ENCODE results near the gene LSM5. TPM values are rescaled to one million over a fixed set of nuclear protein-coding genes. Genes with fewer than 3 reads are reported as not detected.
A peak's percentile ranks its signal among the peaks of the same experiment; 100 is the strongest.

Gene LSM5
- total RNA-seq, 2 donors from 2014 or later, result 8.2 to 27.2 TPM

DNA sequence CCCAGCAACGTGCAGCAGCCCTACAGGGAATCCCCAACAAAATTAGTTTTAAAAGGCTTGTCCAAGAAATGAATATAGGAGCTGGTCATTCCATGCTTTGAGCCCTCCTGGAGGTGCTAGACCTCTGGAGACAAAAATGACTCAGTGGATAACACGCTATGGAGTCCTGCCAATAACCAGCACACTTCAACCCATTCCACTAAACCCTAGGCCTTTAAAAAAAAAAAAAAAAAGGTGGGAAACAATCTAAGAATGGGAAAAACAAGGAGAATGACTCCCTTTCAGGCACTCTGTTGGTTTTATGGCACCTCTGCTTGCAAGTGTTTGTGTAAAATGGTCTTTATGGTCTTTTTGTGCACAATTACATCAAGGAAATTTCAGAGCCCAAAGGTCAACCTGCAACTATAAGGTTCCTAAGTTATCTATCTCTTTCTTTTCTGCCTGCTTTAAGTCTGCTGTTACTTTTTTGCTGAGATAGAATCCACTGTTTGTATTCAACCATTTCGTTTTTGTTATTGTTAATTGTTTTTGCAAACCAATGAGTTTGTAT is 26.4 kb upstream of the LSM5 start:
- ATAC-seq (no peak), DNase-seq (no peak)
- peak overlapping the region in 1 of 4 donors; percentile 55 for H3K27ac ChIP-seq
- H3K4me3 ChIP-seq, result no peak overlapping the region
- no peaks in the 10 kb centered on the region for H3K36me3 ChIP-seq (replicated peaks in 1 of 2; ENCODE audit: insufficient read depth in 1 of 2, low read depth in 2 of 2)
- peaks cover 15% of the 10 kb centered on the region for H3K4me1 ChIP-seq
- 82 to 91% methylated on average over 3 of the region's 3 CpGs for WGBS, 2 donors
- intact Hi-C loops (cut with DNase I), result no loop called here
- no peaks in the 10 kb centered on the region for H3K27me3 ChIP-seq
- TF ChIP-seq, protein P1, sequence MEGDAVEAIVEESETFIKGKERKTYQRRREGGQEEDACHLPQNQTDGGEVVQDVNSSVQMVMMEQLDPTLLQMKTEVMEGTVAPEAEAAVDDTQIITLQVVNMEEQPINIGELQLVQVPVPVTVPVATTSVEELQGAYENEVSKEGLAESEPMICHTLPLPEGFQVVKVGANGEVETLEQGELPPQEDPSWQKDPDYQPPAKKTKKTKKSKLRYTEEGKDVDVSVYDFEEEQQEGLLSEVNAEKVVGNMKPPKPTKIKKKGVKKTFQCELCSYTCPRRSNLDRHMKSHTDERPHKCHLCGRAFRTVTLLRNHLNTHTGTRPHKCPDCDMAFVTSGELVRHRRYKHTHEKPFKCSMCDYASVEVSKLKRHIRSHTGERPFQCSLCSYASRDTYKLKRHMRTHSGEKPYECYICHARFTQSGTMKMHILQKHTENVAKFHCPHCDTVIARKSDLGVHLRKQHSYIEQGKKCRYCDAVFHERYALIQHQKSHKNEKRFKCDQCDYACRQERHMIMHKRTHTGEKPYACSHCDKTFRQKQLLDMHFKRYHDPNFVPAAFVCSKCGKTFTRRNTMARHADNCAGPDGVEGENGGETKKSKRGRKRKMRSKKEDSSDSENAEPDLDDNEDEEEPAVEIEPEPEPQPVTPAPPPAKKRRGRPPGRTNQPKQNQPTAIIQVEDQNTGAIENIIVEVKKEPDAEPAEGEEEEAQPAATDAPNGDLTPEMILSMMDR (IDR thresholded peaks at IDR 0.05), result no peak
- TF ChIP-seq POLR2A (IDR thresholded peaks at IDR 0.05), result no peak
- no peaks in the 10 kb centered on the region for H3K9me3 ChIP-seq

DNA sequence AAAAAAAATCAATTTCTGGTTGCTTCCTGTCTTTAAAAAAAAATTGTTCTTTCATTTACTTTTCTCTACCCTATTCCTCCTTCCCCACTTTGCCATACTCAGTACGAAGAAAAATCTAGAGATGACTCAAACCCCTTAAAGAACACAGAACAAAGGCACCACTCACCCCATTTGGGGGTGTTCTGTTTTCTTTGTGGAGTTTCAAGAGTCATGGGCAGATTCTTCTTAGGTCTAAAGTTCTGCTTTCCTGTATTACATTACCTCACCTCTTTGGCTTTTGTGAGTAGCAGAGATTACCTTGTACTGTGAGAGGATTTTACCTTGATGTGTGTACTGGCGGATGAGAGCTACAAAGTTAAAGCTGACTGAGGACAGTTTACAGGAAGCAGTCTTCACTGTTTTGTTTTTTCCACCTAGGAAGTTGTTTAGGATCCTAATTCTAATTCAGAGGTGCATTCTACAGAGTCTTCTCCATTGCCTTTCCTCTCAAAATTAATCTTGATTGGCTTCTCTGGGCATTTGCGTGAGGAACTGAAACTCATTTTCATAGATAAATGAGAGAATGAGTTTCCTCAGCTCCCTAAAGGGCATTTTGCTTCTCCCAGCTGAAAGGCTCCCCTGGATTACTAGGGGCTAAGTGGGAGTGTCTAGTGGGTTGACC is 25.8 kb upstream of the LSM5 start:
- ATAC-seq (peak; percentile 77), DNase-seq (no peak)
- Histone ChIP-seq H3K36me3 (replicated peaks in 1 of 2; ENCODE audit: insufficient read depth in 1 of 2, low read depth in 2 of 2) (no peaks in the 10 kb centered on the region), H3K4me1 (peaks cover 15% of the 10 kb centered on the region), H3K4me3 (no peak overlapping the region), H3K9me3 (no peaks in the 10 kb centered on the region), H3K27ac (peak overlapping the region in 2 of 4 donors; percentile 12 to 55), H3K27me3 (no peaks in the 10 kb centered on the region)
- whole genome bisulfite sequencing, 2 donors, result 78 to 84% methylated on average over 3 of the region's 3 CpGs
- no peak for TF ChIP-seq POLR2A (IDR thresholded peaks at IDR 0.05)
- TF ChIP-seq, protein P1 (IDR thresholded peaks at IDR 0.05), result no peak
- intact Hi-C loops (cut with DNase I), result no loop called here

DNA sequence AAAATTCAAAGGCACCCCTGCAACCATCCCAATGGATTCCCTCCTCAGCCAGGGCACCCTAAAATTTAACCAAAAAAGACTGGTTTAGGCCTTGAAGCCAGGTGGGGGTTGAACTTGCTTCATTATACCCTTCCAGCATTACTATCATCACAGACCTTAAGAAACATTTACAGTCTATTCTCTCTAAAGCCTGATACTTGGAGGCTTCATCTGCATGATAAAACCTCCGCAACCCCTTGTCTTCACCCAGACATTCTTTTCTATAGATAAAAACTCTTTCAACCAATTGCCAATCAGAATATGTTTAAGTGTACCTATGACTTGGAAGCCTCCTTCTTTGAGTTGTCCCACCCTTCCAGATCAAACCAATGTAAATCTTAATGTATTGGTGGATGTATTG is 23.0 kb upstream of the LSM5 start:
- ATAC-seq (no peak), DNase-seq (no peak)
- intact Hi-C loops (cut with DNase I), result no loop called here
- H3K27ac ChIP-seq, result no peak overlapping the region
- no peaks in the 10 kb centered on the region for H3K9me3 ChIP-seq
- no peaks in the 10 kb centered on the region for H3K36me3 ChIP-seq (replicated peaks in 1 of 2; ENCODE audit: insufficient read depth in 1 of 2, low read depth in 2 of 2)
- WGBS, 2 donors, result 92 to 100% methylated on average over 1 of the region's 1 CpG
- no peaks in the 10 kb centered on the region for H3K27me3 ChIP-seq
- TF ChIP-seq, protein P1 (IDR thresholded peaks at IDR 0.05), result no peak
- TF ChIP-seq POLR2A (IDR thresholded peaks at IDR 0.05), result no peak
- peaks cover 15% of the 10 kb centered on the region for H3K4me1 ChIP-seq
- no peak overlapping the region for H3K4me3 ChIP-seq

DNA sequence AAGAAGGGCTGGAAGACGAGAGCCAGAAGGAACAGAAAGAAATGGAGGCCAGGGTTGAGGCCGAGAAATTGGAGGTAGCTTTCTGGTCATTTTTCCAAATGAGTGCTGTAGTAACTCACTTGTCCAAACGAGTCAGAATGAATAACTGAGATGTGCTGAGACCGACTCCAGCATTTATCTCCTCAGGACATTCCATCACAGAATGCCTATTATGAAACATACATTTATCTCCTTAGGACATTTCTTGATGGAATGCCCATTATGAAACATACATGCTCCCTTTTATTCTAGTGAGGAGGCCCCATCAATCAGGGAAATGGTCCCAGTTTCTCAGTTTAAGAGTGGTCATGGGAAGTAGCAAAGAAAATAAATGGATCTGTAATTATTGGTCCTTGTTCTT is 21.6 kb upstream of the LSM5 start:
- Histone ChIP-seq H3K27me3 (no peaks in the 10 kb centered on the region), H3K4me1 (peaks cover 15% of the 10 kb centered on the region), H3K36me3 (replicated peaks in 1 of 2; ENCODE audit: insufficient read depth in 1 of 2, low read depth in 2 of 2) (no peaks in the 10 kb centered on the region), H3K27ac (no peak overlapping the region), H3K9me3 (no peaks in the 10 kb centered on the region), H3K4me3 (no peak overlapping the region)
- WGBS, 2 donors, result 94% methylated on average over 4 of the region's 4 CpGs
- ATAC-seq, result no peak
- no peak for TF ChIP-seq POLR2A (IDR thresholded peaks at IDR 0.05)
- intact Hi-C loops (cut with DNase I), result no loop called here
- DNase-seq, result no peak

DNA sequence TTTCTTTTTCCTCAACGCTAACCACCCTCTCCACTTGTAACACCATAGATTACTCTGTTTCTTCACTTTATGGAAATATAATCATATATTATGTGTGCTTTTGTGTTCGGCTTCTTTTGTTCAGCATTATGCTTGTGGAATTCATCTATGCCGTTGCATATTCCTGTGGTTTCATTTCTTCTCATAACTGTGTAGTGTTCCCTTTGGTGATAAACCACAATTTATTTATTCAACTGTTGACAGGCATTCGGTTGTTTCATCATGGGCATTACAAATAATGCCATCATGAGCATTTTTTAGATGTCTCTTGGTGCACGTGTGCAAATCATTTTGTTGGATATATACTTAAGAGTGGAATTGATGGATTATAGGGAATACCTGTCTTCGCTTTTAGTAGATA is 17.2 kb upstream of the LSM5 start:
- no peak for TF ChIP-seq POLR2A (IDR thresholded peaks at IDR 0.05)
- TF ChIP-seq, protein P1 (IDR thresholded peaks at IDR 0.05), result no peak
- no peaks in the 10 kb centered on the region for H3K9me3 ChIP-seq
- H3K27me3 ChIP-seq, result no peaks in the 10 kb centered on the region
- no peaks in the 10 kb centered on the region for H3K4me1 ChIP-seq
- ATAC-seq (no peak), DNase-seq (no peak)
- no peak overlapping the region for H3K4me3 ChIP-seq
- intact Hi-C loops (cut with DNase I), result no loop called here
- H3K27ac ChIP-seq, result no peak overlapping the region
- 90 to 94% methylated on average over 6 of the region's 6 CpGs for WGBS, 2 donors
- H3K36me3 ChIP-seq (replicated peaks in 1 of 2; ENCODE audit: insufficient read depth in 1 of 2, low read depth in 2 of 2), result no peaks in the 10 kb centered on the region
